GM12892 (cell line): Measurements from ENCODE around the gene CES5A.
A peak's percentile ranks its signal among the peaks of the same experiment; 100 is the strongest.
"Not testable (repeated sequence)": the region's sequence is repeated elsewhere in the genome, so short reads cannot be mapped to it uniquely, and the experiment has no call there.

Source experiments
- DNase-seq: peaks from one replicate; pipeline ENCODE4 v3.0.0; 2011; ENCODE audit not compliant: insufficient read length
- FAIRE-seq: peaks from 2 replicates; lab custom pipeline; 2011; peaks lifted over from hg19 to GRCh38; lab: Jason Lieb, UNC
- POLR2A ChIP-seq: IDR thresholded peaks from 2 replicates; pipeline ENCODE4 v1.6.1; 2011; ENCODE audit warnings: low read depth, low read length, control low read depth
- POLR2AphosphoS5 ChIP-seq: IDR thresholded peaks from 2 replicates; pipeline ENCODE4 v1.6.1; 2011; ENCODE audit warnings: low read depth, low read length, control low read depth
- TAF1 ChIP-seq: IDR thresholded peaks from 2 replicates; pipeline ENCODE4 v1.6.1; 2011; ENCODE audit warnings: low read depth, mild to moderate bottlenecking, control low read depth, low read length, borderline replicate concordance

Gene CES5A

DNA sequence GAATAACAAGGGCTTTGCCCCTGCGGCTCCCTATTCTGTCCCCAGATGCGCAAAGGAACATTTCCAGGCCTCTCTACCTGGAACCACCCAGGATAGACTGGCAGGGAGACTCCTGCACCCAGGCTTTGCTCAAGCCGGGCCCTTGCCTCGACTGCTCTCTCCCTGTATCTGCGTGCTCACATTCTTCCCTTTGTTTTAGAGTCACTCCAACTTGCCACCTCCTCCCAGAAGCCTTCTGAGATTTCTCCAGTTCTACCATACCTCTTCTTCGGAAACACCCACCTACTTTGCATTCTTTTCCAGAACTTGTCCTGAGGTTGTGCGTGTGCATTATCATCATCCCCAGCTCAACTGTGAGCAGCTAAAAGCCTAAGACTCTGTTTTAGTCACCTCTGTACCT, 3.0 kb downstream of the CES5A start:
- TF ChIP-seq POLR2A (no peak), POLR2AphosphoS5 (no peak), TAF1 (no peak)
- DNase-seq (no peak), FAIRE-seq (no peak)

GRCh38 chr16:55871411-55872038, 3.6 kb downstream of the CES5A start:
- no peak for FAIRE-seq
- TF ChIP-seq POLR2A (no peak), TAF1 (no peak), POLR2AphosphoS5 (no peak)
- DNase-seq, result no peak

DNA sequence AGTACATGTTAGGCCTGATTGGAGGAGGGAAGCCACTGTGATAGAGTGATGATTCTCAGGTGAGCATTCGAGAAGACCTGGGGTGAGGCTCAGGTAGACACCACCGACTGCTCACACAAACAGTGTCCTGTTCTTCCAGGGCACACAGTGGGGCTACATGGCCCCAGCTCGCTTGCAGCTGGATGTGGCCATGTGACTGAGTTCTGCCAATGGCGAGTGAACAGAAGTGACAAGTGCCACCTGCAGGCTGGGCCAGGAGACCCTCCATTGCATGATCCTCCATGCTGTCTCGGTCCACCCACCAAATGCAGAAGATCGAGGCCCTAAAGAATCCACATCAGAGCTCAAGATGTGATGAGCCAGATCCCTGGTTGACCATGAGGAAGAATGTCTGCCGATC, 6.2 kb downstream of the CES5A start:
- TF ChIP-seq POLR2AphosphoS5, result no peak
- no peak for TF ChIP-seq POLR2A
- TF ChIP-seq TAF1, result no peak
- DNase-seq, result no peak
- FAIRE-seq, result no peak

DNA sequence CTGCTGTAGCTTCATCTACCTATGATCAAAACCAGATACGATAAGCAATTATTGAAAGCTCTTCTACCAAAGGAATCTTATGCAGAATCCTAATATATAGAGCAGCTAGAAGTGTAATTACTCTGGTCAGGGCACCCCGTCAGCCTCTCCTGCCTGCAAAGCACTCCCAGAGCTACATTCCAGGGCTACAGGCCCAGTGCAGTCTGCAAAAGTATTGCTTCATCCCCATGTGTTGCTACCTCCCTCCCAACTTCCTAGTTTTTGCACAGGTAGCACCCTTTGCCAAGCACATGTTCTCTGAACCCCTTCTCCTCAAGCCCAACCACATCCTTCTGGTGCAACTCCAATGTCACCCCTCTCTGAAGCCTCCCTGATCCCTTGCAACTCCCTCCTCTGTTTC, 7.0 kb downstream of the CES5A start:
- no peak for DNase-seq
- TF ChIP-seq POLR2AphosphoS5 (no peak), POLR2A (no peak), TAF1 (no peak)
- FAIRE-seq, result no peak

DNA sequence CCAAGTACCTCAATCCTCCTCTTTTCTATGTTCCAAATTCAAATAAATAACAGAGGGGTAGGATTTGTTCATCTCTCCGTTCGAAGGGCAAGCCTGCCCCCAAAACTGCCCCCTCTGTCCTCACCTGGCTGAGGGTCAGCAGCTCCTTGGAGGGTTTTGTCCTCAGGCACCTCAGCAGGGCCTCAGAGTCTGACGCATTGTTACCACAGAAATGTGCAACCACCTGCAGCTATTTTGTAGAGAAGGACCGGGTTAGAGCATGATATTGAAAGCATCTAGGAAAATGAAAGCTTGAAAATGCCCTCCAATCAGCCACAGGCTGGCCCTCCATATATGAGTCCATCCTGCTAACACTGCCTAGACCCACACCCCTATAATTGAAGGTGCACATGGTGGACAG, 13.9 kb downstream of the CES5A start:
- FAIRE-seq (no peak), DNase-seq (no peak)
- TF ChIP-seq TAF1, result no peak
- TF ChIP-seq POLR2A, result no peak
- no peak for TF ChIP-seq POLR2AphosphoS5

DNA sequence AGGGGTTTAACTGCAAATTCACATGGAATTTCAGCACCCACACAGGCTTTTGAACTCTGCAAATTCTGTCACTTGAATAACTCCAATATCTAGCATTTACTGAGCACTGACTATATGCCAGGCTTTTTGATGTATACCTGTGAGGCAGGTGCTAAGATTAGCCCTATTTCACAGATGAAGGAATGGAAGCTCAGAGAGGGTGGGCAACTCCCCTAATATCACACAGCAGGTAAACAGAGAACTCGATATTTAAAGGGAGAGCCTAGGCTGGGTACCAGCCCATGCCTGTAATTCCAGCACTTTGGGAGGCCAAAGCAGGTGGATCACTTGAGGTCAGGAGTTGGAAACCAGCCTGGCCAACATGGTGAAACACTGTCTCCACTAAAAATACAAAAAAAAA, 17.5 kb downstream of the CES5A start:
- FAIRE-seq, DNase-seq: not testable (repeated sequence)

- no peak for TF ChIP-seq POLR2A
- no peak for TF ChIP-seq TAF1
- TF ChIP-seq POLR2AphosphoS5, result no peak
- FAIRE-seq (no peak), DNase-seq (no peak)
Measured at GRCh38 chr16:55856950-55857349, 18.2 kb downstream of the CES5A start.

DNA sequence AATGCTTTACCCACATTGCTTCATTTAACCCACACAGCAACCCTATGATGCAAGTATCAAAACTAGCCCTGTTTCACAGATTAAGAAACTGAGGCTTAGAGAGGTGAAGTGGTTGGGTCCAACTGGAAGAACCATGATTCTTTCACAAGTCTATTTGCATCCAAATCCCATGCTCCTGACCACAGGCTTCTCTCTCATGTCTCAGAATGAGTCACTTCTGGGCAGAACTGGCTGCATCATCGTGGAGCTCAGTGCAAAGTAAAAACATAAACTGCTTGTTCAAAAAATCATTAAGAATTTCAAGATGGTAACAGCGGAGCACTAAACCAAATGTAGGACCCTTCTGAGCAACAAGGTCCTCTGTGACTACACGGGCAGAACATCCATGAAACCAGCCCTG, 22.1 kb downstream of the CES5A start:
- FAIRE-seq, result no peak
- no peak for DNase-seq
- TF ChIP-seq TAF1, result no peak
- TF ChIP-seq POLR2A, result no peak
- TF ChIP-seq POLR2AphosphoS5, result no peak

DNA sequence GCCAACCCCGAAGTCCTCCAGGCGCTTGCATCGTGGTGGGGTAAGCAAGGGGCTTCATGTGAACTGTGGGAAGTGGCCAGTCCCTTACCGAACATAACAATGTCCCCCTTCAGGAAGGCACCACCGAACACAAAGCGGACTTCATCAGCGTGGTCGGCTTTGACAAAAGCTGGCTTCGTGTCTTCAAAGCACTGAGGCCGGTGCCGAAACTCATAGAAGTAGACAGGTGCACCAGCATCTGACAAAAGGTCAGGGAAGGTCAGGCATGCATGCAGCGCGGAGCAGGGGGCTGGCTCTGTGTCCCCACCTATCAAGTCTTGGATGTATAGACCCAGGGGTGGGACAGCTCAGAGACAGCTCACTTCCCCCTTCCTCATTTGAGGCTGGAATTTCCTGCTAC, 25.6 kb downstream of the CES5A start:
- FAIRE-seq (no peak), DNase-seq (no peak)
- TF ChIP-seq POLR2AphosphoS5 (no peak), TAF1 (no peak), POLR2A (no peak)

GRCh38 chr16:55846598-55847346, 28.4 kb downstream of the CES5A start:
- no peak for DNase-seq
- no peak for FAIRE-seq
- TF ChIP-seq TAF1 (no peak), POLR2AphosphoS5 (no peak), POLR2A (no peak)

GRCh38 chr16:55843105-55843395, 32.1 kb downstream of the CES5A start:
- no peak for FAIRE-seq
- no peak for DNase-seq
- TF ChIP-seq TAF1, result no peak
- TF ChIP-seq POLR2A, result no peak
- no peak for TF ChIP-seq POLR2AphosphoS5

DNA sequence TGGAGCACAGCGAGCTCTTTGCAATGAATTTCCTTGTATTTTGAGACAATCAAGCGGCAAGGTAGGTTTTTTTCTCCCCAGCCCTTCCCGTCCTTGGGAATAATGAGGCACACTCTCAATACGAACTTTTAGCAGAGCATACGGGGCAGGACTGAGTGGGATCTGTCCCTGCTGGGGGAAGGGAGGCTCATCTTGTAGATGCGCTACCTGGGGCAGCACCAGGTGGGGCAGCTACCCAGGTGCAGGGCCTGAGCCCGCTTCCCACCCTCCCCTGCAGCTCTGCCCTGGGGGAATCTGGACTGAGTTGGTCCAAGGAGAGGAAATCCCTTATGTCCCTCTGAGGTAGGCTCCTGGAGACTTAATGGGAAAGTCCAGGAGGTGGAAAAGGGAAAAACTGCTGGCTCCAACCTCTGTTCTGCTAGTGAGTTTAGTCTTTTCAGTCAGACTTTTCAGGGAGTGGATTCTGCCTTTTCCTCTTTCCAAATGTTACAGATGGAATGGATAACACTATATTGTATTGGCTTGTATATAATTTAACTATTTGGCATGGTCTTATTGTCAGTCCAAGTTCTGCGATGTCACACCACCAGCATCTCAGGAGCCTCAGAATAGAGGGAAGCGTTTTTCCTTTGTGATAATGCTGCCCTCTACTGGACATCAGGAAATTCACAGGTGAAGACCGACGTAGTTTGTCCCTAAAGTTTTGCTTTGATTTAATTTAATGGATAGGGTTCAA, 32.6 kb downstream of the CES5A start:
- DNase-seq (peak; percentile 29), FAIRE-seq (no peak)

More for the DNA sequence above, 32.6 kb downstream of the CES5A start:
- no peak for TF ChIP-seq POLR2A
- no peak for TF ChIP-seq TAF1
- TF ChIP-seq POLR2AphosphoS5, result no peak
